GM12872 (cell line): Measurements from ENCODE around the gene KLHL1.

Experiments used
- CTCF ChIP-seq: IDR thresholded peaks from 3 replicates; pipeline ENCODE4 v1.5.1; 2011; ENCODE audit warnings: low read depth, mild to moderate bottlenecking, low read length, moderate library complexity; ENCODE audit not compliant: insufficient read depth

The KLHL1 gene

GRCh38 chr13:69737129-69737935 lies 370.9 kb downstream of the KLHL1 start:
- TF ChIP-seq CTCF, result no peak

- no peak for TF ChIP-seq CTCF
Measured at GRCh38 chr13:69721631-69722030, 386.6 kb downstream of the KLHL1 start.

- TF ChIP-seq CTCF, result no peak
Measured at GRCh38 chr13:69720278-69720983, 387.8 kb downstream of the KLHL1 start.

GRCh38 chr13:69706807-69707206 lies 401.4 kb downstream of the KLHL1 start:
- no peak for TF ChIP-seq CTCF

- no peak for TF ChIP-seq CTCF
Measured at GRCh38 chr13:69704311-69704710, 403.9 kb downstream of the KLHL1 start.

GRCh38 chr13:69690999-69691398 lies 417.3 kb downstream of the KLHL1 start:
- TF ChIP-seq CTCF, result no peak

- no peak for TF ChIP-seq CTCF
Measured at GRCh38 chr13:69683921-69684686, 424.1 kb downstream of the KLHL1 start.
